Liver (tissue), 9 donors: ENCODE results near the gene POU2F2. TPM values are rescaled to one million over a fixed set of nuclear protein-coding genes. Genes with fewer than 3 reads are reported as not detected.

Source experiments
- DNase-seq: peaks from one replicate; pipeline ENCODE4 v3.0.0-alpha.2; 2017; ENCODE audit warnings: low spot score
- H3K27ac ChIP-seq, 2 donors: one replicate each; pipeline ENCODE4 v1.7.0; 2013; ENCODE audit warnings: inconsistent platforms in 2 of 2, low read length in 2 of 2, control low read depth in 1 of 2, low read depth in 1 of 2, mild to moderate bottlenecking in 1 of 2
- H3K27me3 ChIP-seq, 4 donors: one replicate each; pipeline versions ENCODE4 v1.6.1 to v1.7.0; 2013; ENCODE audit warnings: low read length in 3 of 4, inconsistent platforms in 1 of 4, mild to moderate bottlenecking in 1 of 4, moderate library complexity in 1 of 4; ENCODE audit not compliant: control insufficient read depth in 4 of 4, insufficient read depth in 4 of 4
- H3K36me3 ChIP-seq, 4 donors: one replicate each; pipeline versions ENCODE4 v1.6.1 to v1.7.0; 2013; ENCODE audit warnings: low read length in 3 of 4, mild to moderate bottlenecking in 3 of 4, low read depth in 1 of 4, moderate library complexity in 1 of 4; ENCODE audit not compliant: control insufficient read depth in 4 of 4, insufficient read depth in 3 of 4
- H3K4me1 ChIP-seq, 4 donors: one replicate each; pipeline versions ENCODE4 v1.6.1 to v1.7.0; 2013; ENCODE audit warnings: low read length in 3 of 4, mild to moderate bottlenecking in 3 of 4, moderate library complexity in 1 of 4; ENCODE audit not compliant: control insufficient read depth in 4 of 4, insufficient read depth in 4 of 4
- H3K4me3 ChIP-seq, 3 donors: one replicate each; pipeline versions ENCODE4 v1.6.1 to v1.7.0; 2013; ENCODE audit warnings: low read length in 3 of 3, control low read depth in 1 of 3, low read depth in 1 of 3, mild to moderate bottlenecking in 1 of 3
- H3K9ac ChIP-seq, 2 donors: one replicate each; pipeline ENCODE4 v1.7.0; 2013; ENCODE audit warnings: low read length in 2 of 2, mild to moderate bottlenecking in 2 of 2, moderate library complexity in 2 of 2, control low read depth in 1 of 2, low read depth in 1 of 2
- H3K9me3 ChIP-seq, 4 donors: one replicate each; pipeline versions ENCODE4 v1.6.1 to v1.7.0; 2013; ENCODE audit warnings: low read length in 3 of 4; ENCODE audit not compliant: control insufficient read depth in 4 of 4
- EGR1 ChIP-seq, 2 donors: IDR thresholded peaks; 2 replicates each; pipeline ENCODE4 v1.6.1; 2016 to 2018; ENCODE audit warnings: antibody characterized with exemption in 2 of 2, low read depth in 2 of 2
- FOXA1 ChIP-seq: IDR thresholded peaks from 2 replicates; pipeline ENCODE4 v1.6.1; 2016; ENCODE audit warnings: antibody characterized with exemption
- HNF4A ChIP-seq, 2 donors: conservative IDR thresholded peaks; 2 replicates each; pipeline ENCODE4 v1.6.1; 2016; ENCODE audit warnings: antibody characterized with exemption in 2 of 2, mild to moderate bottlenecking in 2 of 2
- HNF4G ChIP-seq: IDR thresholded peaks from 2 replicates; pipeline ENCODE4 v1.6.1; 2016; ENCODE audit warnings: antibody characterized with exemption
- JUND ChIP-seq, 2 donors: IDR thresholded peaks; 2 replicates each; pipeline ENCODE4 v1.6.1; 2016; ENCODE audit warnings: antibody characterized with exemption in 2 of 2
- RAD21 ChIP-seq, 2 donors: IDR thresholded peaks; 2 replicates each; pipeline ENCODE4 v1.6.1; 2016; ENCODE audit warnings: antibody characterized with exemption in 2 of 2, mild to moderate bottlenecking in 2 of 2
- RXRA ChIP-seq, 2 donors: IDR thresholded peaks; 2 replicates each; pipeline ENCODE4 v1.6.1; 2017 to 2018; ENCODE audit warnings: antibody characterized with exemption in 2 of 2, mild to moderate bottlenecking in 1 of 2
- TAF1 ChIP-seq: conservative IDR thresholded peaks from 2 replicates; pipeline ENCODE4 v1.6.1; 2016; ENCODE audit warnings: antibody characterized with exemption, mild to moderate bottlenecking
- WGBS: extraction: QIAGEN DNeasy Blood & Tissue Kit; methylation state at CpG from one replicate; pipeline ENCODE4 v1.1.7; 2013; 5-methylcytosine and 5-hydroxymethylcytosine counted together
- polyA plus RNA-seq, 2 donors: library from polyadenylated mRNA; stranded (reverse) in 1 of 2; unstranded in 1 of 2; fragments of 200-250 nt in 1 of 2; fragments of >200 nt in 1 of 2; fragmentation: Nextera tagmentation in 1 of 2; extraction: Ambion mirVana in 1 of 2; gene quantifications; one replicate each; pipeline versions ENCODE4 v1.2.1 to v1.2.3, GENCODE V29; 2013 to 2015
- total RNA-seq, 2 donors: library from RNA; depleted of rRNA; stranded (reverse); fragments of >200 nt; gene quantifications; one replicate each; pipeline ENCODE4 v1.2.3, GENCODE V29; 2014
- TF ChIP-seq, protein P1 (sequence below): IDR thresholded peaks from 2 replicates; pipeline ENCODE4 v1.6.1; 2016; ENCODE audit warnings: antibody characterized with exemption
- TF ChIP-seq, protein P2 (sequence below): IDR thresholded peaks from 2 replicates; pipeline ENCODE4 v1.6.1; 2016; ENCODE audit warnings: antibody characterized with exemption
- TF ChIP-seq, protein P3 (sequence below): IDR thresholded peaks from 2 replicates; pipeline ENCODE4 v1.6.1; 2016; ENCODE audit warnings: antibody characterized with exemption, mild to moderate bottlenecking
- TF ChIP-seq, protein P4 (sequence below): fragments of 150-350 bp; IDR thresholded peaks from 2 replicates; pipeline ENCODE4 v1.5.1; 2017; ENCODE audit warnings: improper control_type of control experiment, low read depth, low read length; ENCODE audit not compliant: missing input control
- donor health status: healthy.
- donor health status: healthy.
- donor health status: healthy.
- donor health status: healthy.
- donor health status: healthy.

Gene POU2F2
- total and polyA plus RNA-seq, 4 donors, result 0.75 to 1.2 (median 0.97) TPM

DNA sequence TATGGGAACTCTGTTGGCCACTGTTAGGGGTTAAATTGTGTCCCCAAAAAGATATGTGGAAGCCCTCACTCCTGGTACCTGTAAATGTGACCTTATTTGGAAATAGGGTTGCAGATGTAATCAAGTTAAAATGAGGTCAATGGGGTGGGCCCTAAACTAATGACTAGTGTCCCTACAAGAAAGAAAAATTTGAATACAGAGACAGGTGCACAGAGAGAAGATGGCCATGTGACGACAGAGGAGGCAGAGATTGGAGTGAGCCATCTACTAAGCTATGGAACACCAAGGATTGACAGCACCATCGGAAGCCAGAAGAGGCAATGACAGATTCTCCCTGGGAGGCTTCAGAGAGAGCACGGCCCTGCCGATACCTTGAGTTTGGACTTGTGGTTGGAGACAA is 16.5 kb downstream of the POU2F2 start:
- WGBS, result 86% methylated on average over 4 of the region's 4 CpGs
- Histone ChIP-seq H3K4me3 (no peak overlapping the region), H3K4me1 (no peaks in the 10 kb centered on the region), H3K27me3 (no peaks in the 10 kb centered on the region), H3K9me3 (no peaks in the 10 kb centered on the region), H3K36me3 (no peaks in the 10 kb centered on the region), H3K27ac (no peak overlapping the region), H3K9ac (no peak overlapping the region)
- no peak for TF ChIP-seq EGR1 (IDR thresholded peaks at IDR 0.05; ENCODE audit: low read depth in 2 of 2)
- DNase-seq, result no peak

DNA sequence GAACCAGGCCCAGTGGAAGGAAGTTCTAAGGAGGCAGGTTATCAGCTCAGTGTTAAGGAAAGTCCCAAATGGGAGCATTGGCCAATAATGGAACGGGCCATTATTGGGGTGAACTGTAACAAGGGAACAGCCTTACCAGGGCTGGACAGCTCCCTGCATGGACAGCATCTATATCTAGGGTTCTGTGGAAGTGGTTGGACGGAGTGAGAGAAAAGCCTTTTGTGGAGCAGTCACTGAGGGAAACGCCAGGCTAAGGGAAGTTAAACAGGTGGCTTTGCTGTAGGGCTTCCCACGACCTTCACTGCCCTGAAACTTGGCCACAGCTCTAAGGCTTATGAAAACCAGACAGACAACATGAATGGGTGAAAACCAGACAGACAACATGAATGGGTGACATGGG is 17.0 kb downstream of the POU2F2 start:
- Histone ChIP-seq H3K27me3 (no peaks in the 10 kb centered on the region), H3K27ac (no peak overlapping the region), H3K4me3 (no peak overlapping the region), H3K9ac (no peak overlapping the region), H3K36me3 (no peaks in the 10 kb centered on the region), H3K4me1 (no peaks in the 10 kb centered on the region), H3K9me3 (no peaks in the 10 kb centered on the region)
- TF ChIP-seq, protein P1, sequence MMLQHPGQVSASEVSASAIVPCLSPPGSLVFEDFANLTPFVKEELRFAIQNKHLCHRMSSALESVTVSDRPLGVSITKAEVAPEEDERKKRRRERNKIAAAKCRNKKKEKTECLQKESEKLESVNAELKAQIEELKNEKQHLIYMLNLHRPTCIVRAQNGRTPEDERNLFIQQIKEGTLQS, result no peak
- TF ChIP-seq, protein P2, sequence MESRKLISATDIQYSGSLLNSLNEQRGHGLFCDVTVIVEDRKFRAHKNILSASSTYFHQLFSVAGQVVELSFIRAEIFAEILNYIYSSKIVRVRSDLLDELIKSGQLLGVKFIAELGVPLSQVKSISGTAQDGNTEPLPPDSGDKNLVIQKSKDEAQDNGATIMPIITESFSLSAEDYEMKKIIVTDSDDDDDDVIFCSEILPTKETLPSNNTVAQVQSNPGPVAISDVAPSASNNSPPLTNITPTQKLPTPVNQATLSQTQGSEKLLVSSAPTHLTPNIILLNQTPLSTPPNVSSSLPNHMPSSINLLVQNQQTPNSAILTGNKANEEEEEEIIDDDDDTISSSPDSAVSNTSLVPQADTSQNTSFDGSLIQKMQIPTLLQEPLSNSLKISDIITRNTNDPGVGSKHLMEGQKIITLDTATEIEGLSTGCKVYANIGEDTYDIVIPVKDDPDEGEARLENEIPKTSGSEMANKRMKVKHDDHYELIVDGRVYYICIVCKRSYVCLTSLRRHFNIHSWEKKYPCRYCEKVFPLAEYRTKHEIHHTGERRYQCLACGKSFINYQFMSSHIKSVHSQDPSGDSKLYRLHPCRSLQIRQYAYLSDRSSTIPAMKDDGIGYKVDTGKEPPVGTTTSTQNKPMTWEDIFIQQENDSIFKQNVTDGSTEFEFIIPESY, result no peak
- TF ChIP-seq HNF4A (conservative IDR thresholded peaks at IDR 0.05), result no peak
- TF ChIP-seq FOXA1, result no peak
- TF ChIP-seq HNF4G, result no peak
- no peak for TF ChIP-seq RAD21 (IDR thresholded peaks at IDR 0.05)
- TF ChIP-seq RXRA (IDR thresholded peaks at IDR 0.05), result no peak
- TF ChIP-seq, protein P3, sequence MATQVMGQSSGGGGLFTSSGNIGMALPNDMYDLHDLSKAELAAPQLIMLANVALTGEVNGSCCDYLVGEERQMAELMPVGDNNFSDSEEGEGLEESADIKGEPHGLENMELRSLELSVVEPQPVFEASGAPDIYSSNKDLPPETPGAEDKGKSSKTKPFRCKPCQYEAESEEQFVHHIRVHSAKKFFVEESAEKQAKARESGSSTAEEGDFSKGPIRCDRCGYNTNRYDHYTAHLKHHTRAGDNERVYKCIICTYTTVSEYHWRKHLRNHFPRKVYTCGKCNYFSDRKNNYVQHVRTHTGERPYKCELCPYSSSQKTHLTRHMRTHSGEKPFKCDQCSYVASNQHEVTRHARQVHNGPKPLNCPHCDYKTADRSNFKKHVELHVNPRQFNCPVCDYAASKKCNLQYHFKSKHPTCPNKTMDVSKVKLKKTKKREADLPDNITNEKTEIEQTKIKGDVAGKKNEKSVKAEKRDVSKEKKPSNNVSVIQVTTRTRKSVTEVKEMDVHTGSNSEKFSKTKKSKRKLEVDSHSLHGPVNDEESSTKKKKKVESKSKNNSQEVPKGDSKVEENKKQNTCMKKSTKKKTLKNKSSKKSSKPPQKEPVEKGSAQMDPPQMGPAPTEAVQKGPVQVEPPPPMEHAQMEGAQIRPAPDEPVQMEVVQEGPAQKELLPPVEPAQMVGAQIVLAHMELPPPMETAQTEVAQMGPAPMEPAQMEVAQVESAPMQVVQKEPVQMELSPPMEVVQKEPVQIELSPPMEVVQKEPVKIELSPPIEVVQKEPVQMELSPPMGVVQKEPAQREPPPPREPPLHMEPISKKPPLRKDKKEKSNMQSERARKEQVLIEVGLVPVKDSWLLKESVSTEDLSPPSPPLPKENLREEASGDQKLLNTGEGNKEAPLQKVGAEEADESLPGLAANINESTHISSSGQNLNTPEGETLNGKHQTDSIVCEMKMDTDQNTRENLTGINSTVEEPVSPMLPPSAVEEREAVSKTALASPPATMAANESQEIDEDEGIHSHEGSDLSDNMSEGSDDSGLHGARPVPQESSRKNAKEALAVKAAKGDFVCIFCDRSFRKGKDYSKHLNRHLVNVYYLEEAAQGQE, result no peak
- TF ChIP-seq TAF1, result no peak
- no peak for TF ChIP-seq JUND (IDR thresholded peaks at IDR 0.05)
- TF ChIP-seq, protein P4, sequence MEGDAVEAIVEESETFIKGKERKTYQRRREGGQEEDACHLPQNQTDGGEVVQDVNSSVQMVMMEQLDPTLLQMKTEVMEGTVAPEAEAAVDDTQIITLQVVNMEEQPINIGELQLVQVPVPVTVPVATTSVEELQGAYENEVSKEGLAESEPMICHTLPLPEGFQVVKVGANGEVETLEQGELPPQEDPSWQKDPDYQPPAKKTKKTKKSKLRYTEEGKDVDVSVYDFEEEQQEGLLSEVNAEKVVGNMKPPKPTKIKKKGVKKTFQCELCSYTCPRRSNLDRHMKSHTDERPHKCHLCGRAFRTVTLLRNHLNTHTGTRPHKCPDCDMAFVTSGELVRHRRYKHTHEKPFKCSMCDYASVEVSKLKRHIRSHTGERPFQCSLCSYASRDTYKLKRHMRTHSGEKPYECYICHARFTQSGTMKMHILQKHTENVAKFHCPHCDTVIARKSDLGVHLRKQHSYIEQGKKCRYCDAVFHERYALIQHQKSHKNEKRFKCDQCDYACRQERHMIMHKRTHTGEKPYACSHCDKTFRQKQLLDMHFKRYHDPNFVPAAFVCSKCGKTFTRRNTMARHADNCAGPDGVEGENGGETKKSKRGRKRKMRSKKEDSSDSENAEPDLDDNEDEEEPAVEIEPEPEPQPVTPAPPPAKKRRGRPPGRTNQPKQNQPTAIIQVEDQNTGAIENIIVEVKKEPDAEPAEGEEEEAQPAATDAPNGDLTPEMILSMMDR, result no peak
- TF ChIP-seq EGR1 (IDR thresholded peaks at IDR 0.05; ENCODE audit: low read depth in 2 of 2), result no peak
- 71% methylated on average over 4 of the region's 4 CpGs for WGBS
- no peak for DNase-seq
